ENCODE results near the gene EYA2. TPM values are rescaled to one million over a fixed set of nuclear protein-coding genes. Genes with fewer than 3 reads are reported as not detected.

The EYA2 gene
- total RNA-seq, 1 experiment from 2014 or later = 0.08 TPM

GRCh38 chr20:47049771-47050170 is 155.1 kb downstream of the EYA2 start:
- no peak for DNase-seq (ENCODE audit: low read depth in 1 of 2, low spot score in 2 of 2)
- no peaks in the 10 kb centered on the region for H3K4me1 ChIP-seq (replicated peaks)

GRCh38 chr20:47050996-47051395 is 156.4 kb downstream of the EYA2 start:
- Histone ChIP-seq H3K27ac (no peak overlapping the region), H3K9me3 (replicated peaks) (no peaks in the 10 kb centered on the region), H3K27me3 (replicated peaks) (no peaks in the 10 kb centered on the region), H3K36me3 (no peaks in the 10 kb centered on the region), H3K4me1 (replicated peaks) (no peaks in the 10 kb centered on the region), H3K4me3 (no peak overlapping the region)
- no peak for DNase-seq (ENCODE audit: low read depth in 1 of 2, low spot score in 2 of 2)

More at GRCh38 chr20:47049771-47050170, 155.1 kb downstream of the EYA2 start:
- Histone ChIP-seq H3K9me3 (replicated peaks) (no peaks in the 10 kb centered on the region), H3K27ac (no peak overlapping the region), H3K4me3 (no peak overlapping the region), H3K27me3 (replicated peaks) (no peaks in the 10 kb centered on the region), H3K36me3 (no peaks in the 10 kb centered on the region)

- no peak overlapping the region for H3K4me3 ChIP-seq
- H3K27ac ChIP-seq = no peak overlapping the region
- DNase-seq (ENCODE audit: low read depth in 1 of 2, low spot score in 2 of 2) = no peak
- no peaks in the 10 kb centered on the region for H3K9me3 ChIP-seq (replicated peaks)
- no peaks in the 10 kb centered on the region for H3K36me3 ChIP-seq
- no peaks in the 10 kb centered on the region for H3K4me1 ChIP-seq (replicated peaks)
- H3K27me3 ChIP-seq (replicated peaks) = no peaks in the 10 kb centered on the region
Measured at GRCh38 chr20:47051936-47052526, 157.4 kb downstream of the EYA2 start.

DNA sequence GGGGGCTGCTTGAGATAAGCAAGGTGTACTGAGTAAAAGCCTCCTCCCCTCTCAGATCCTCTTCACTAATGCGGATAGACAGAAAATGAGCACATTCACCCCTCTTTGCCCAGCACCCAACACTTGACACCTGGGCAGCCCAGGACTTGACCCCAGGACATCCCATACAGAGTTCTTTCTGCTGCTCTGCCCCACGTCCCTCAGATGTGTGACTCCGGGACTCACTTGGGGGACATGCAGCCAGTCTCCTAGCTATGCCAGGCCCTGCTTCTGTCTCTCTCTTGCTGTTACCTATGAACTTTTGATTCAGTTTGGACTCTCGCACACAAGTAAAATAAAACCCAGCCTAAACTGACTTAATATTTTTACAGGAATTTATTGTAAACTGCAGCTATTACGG is 159.9 kb downstream of the EYA2 start:
- Histone ChIP-seq H3K4me3 (no peak overlapping the region), H3K27ac (no peak overlapping the region), H3K27me3 (replicated peaks) (no peaks in the 10 kb centered on the region), H3K9me3 (replicated peaks) (no peaks in the 10 kb centered on the region), H3K36me3 (no peaks in the 10 kb centered on the region), H3K4me1 (replicated peaks) (no peaks in the 10 kb centered on the region)
- no peak for DNase-seq (ENCODE audit: low read depth in 1 of 2, low spot score in 2 of 2)

- no peak overlapping the region for H3K4me3 ChIP-seq
- H3K9me3 ChIP-seq (replicated peaks) = no peaks in the 10 kb centered on the region
- no peaks in the 10 kb centered on the region for H3K4me1 ChIP-seq (replicated peaks)
- H3K36me3 ChIP-seq = no peaks in the 10 kb centered on the region
- H3K27ac ChIP-seq = no peak overlapping the region
- H3K27me3 ChIP-seq (replicated peaks) = no peaks in the 10 kb centered on the region
- DNase-seq (ENCODE audit: low read depth in 1 of 2, low spot score in 2 of 2) = no peak
Measured at GRCh38 chr20:47054945-47055344, 160.3 kb downstream of the EYA2 start.

- H3K27ac ChIP-seq = no peak overlapping the region
- H3K36me3 ChIP-seq = no peaks in the 10 kb centered on the region
- DNase-seq (ENCODE audit: low read depth in 1 of 2, low spot score in 2 of 2) = no peak
- no peaks in the 10 kb centered on the region for H3K9me3 ChIP-seq (replicated peaks)
- H3K27me3 ChIP-seq (replicated peaks) = no peaks in the 10 kb centered on the region
- H3K4me1 ChIP-seq (replicated peaks) = no peaks in the 10 kb centered on the region
- no peak overlapping the region for H3K4me3 ChIP-seq
Measured at GRCh38 chr20:47055699-47056369, 161.2 kb downstream of the EYA2 start.

DNA sequence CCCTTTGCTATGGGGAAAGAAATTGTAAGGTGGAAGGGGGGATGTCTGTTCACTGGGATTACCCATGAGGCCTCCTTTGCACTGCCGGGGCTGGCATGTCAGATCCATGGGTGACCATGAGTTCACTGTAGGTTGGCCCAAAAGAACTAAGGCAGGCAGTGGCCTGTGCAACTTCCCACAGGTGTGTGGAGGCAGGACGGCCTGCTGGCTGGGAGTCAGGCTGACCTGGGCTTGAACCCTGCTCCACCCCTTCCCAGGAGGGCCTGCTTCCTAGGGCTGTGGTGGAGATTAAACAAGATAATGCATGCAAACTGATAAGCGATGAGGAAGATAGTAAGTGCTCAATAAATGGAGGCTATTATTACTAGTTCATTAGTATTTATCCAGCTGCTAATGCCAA is 163.0 kb downstream of the EYA2 start:
- H3K36me3 ChIP-seq = no peaks in the 10 kb centered on the region
- H3K27ac ChIP-seq = no peak overlapping the region
- no peaks in the 10 kb centered on the region for H3K27me3 ChIP-seq (replicated peaks)
- H3K4me3 ChIP-seq = no peak overlapping the region
- no peak for DNase-seq (ENCODE audit: low read depth in 1 of 2, low spot score in 2 of 2)
- H3K4me1 ChIP-seq (replicated peaks) = no peaks in the 10 kb centered on the region
- H3K9me3 ChIP-seq (replicated peaks) = no peaks in the 10 kb centered on the region

DNA sequence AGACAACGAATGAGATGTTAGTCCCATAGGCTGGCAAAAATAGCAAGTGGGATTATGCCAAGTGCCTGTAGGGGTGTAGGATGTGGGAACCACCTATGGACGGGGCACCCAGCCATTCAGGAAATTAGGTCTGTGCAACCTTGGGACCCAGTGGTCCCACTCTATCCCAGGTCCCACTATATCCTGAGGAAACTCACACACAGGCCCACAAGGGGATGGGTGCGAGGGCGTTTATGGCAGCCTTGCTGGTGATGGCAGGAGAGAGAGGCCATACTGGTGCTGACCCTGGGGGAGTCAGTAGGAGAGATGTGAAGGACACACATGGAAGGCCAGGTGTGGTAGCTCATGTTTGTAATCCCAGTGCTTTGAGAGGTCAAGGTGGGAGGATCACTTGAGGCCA is 163.6 kb downstream of the EYA2 start:
- Histone ChIP-seq H3K4me1 (replicated peaks) (no peaks in the 10 kb centered on the region), H3K27me3 (replicated peaks) (no peaks in the 10 kb centered on the region), H3K36me3 (no peaks in the 10 kb centered on the region), H3K27ac (no peak overlapping the region), H3K9me3 (replicated peaks) (no peaks in the 10 kb centered on the region), H3K4me3 (no peak overlapping the region)
- no peak for DNase-seq (ENCODE audit: low read depth in 1 of 2, low spot score in 2 of 2)

- no peak for DNase-seq (ENCODE audit: low read depth in 1 of 2, low spot score in 2 of 2)
- Histone ChIP-seq H3K9me3 (replicated peaks) (no peaks in the 10 kb centered on the region), H3K27ac (no peak overlapping the region), H3K36me3 (no peaks in the 10 kb centered on the region), H3K27me3 (replicated peaks) (no peaks in the 10 kb centered on the region), H3K4me3 (no peak overlapping the region), H3K4me1 (replicated peaks) (no peaks in the 10 kb centered on the region)
Measured at GRCh38 chr20:47059536-47059935, 164.9 kb downstream of the EYA2 start.

DNA sequence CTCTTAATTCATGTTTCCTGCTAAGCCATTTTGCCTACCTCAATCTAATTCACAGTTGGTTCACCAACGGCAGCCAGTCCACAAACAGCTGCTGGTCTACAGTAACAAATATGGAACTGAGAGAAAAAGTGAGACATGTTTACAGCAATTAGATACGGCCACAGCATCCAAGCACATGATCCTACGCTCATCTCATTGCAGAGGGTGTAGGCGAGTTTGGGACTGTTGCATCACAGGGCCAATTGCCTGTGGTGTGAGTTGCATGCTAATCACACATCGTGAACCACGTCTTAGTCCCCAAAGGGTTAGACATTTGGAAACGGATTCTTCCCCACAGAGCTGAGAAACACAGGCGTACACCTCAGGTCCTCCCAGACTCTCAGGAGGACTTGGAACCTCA is 166.9 kb downstream of the EYA2 start:
- H3K27ac ChIP-seq = no peak overlapping the region
- DNase-seq (ENCODE audit: low read depth in 1 of 2, low spot score in 2 of 2) = no peak
- no peaks in the 10 kb centered on the region for H3K36me3 ChIP-seq
- no peak overlapping the region for H3K4me3 ChIP-seq
- no peaks in the 10 kb centered on the region for H3K4me1 ChIP-seq (replicated peaks)
- H3K27me3 ChIP-seq (replicated peaks) = no peaks in the 10 kb centered on the region
- no peaks in the 10 kb centered on the region for H3K9me3 ChIP-seq (replicated peaks)

DNA sequence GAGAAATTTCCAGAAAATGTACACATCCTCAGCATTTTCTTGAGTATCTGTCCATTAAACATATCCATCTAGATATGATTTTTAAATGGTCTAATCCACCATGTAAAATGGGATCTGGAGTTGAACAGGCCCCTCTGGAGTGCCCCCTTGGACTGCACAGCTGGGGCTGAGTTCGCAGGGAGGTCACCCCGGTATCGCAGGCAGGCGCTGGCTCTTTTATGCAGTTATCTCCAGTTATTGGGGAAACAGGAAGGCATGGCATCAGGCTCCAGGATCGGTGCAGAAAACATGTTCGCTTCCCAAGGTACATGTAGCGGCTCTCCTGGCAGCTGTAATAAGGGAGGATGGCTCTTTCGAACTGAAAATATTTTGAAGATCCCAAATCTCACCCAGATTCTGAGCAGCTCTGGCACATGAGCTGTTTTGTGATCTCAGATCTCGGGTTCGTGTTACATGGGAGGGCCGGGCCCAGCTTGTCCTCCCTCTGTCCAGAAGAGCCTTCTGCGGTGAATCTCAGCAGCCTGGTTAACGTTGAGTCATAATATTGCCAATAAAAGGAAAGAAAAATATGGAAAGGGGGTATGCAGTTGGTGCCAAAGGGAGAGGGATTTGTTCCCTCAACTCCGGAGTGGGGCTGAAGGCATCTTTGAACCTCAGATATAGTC is 167.7 kb downstream of the EYA2 start:
- H3K4me3 ChIP-seq = no peak overlapping the region
- no peaks in the 10 kb centered on the region for H3K27me3 ChIP-seq (replicated peaks)
- DNase-seq (ENCODE audit: low read depth in 1 of 2, low spot score in 2 of 2) = no peak
- no peaks in the 10 kb centered on the region for H3K9me3 ChIP-seq (replicated peaks)
- H3K27ac ChIP-seq = no peak overlapping the region
- H3K4me1 ChIP-seq (replicated peaks) = no peaks in the 10 kb centered on the region
- no peaks in the 10 kb centered on the region for H3K36me3 ChIP-seq

- DNase-seq (ENCODE audit: low read depth in 1 of 2, low spot score in 2 of 2) = no peak
- Histone ChIP-seq H3K4me3 (no peak overlapping the region), H3K4me1 (replicated peaks) (no peaks in the 10 kb centered on the region)
Measured at GRCh38 chr20:47063407-47063806, 168.8 kb downstream of the EYA2 start.

GRCh38 chr20:47063808-47064207 is 169.2 kb downstream of the EYA2 start:
- Histone ChIP-seq H3K4me1 (replicated peaks) (no peaks in the 10 kb centered on the region), H3K36me3 (no peaks in the 10 kb centered on the region), H3K27me3 (replicated peaks) (no peaks in the 10 kb centered on the region), H3K4me3 (no peak overlapping the region), H3K9me3 (replicated peaks) (peaks cover 11% of the 10 kb centered on the region; the same call in 1 of the 2 replicates), H3K27ac (no peak overlapping the region)
- DNase-seq (ENCODE audit: low read depth in 1 of 2, low spot score in 2 of 2) = no peak

More at GRCh38 chr20:47063407-47063806, 168.8 kb downstream of the EYA2 start:
- Histone ChIP-seq H3K27ac (no peak overlapping the region), H3K36me3 (no peaks in the 10 kb centered on the region), H3K27me3 (replicated peaks) (no peaks in the 10 kb centered on the region), H3K9me3 (replicated peaks) (peaks cover 9% of the 10 kb centered on the region; the same call in 1 of the 2 replicates)

DNA sequence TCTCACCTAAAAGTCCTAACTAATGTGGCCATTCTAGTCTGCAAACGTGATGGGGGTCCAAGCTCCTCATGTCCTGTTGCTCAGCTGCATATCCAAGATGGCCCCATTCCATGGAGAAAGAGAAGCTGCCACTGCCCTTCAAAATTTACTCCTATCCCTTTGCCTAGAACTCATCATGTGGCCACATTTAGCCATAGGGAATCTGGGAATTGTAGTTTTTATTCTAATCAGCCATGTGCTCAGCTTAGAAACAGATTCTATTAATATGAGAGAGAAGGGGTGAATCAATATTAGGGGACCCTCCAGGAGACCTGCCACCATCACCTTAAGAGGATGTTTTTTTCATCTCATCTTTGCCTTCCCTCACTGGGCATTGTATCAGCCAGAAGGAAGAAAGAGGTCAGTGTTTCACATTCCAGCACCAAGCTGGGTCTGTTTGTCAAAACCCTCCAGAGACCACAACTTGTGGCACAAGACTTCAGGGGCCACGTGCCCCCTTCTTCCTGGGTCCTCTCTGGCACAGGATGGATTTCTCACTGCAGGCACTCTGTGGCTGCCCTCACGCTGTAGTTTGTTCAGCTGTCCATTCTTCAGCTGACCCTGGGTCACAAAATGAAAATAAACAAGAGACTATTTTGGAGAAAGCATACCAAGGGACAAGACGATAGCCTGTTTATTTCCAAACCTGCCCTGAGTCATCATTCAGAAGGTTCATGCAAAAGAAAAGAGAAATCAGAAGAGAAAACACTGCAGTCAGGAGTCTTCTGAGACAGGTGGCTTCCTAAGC is 172.0 kb downstream of the EYA2 start:
- DNase-seq (ENCODE audit: low read depth in 1 of 2, low spot score in 2 of 2) = no peak
- Histone ChIP-seq H3K4me3 (no peak overlapping the region), H3K36me3 (no peaks in the 10 kb centered on the region), H3K27me3 (replicated peaks) (no peaks in the 10 kb centered on the region), H3K27ac (no peak overlapping the region), H3K4me1 (replicated peaks) (no peaks in the 10 kb centered on the region), H3K9me3 (replicated peaks) (peaks cover 14% of the 10 kb centered on the region; the same call in 1 of the 2 replicates)

All from SJSA1 (cell line).